CD4-positive, CD25-positive, alpha-beta regulatory T cell (primary cell): ENCODE measurements around the gene PRTG. TPM values are rescaled to one million over a fixed set of nuclear protein-coding genes. Genes with fewer than 3 reads are reported as not detected.

ENCODE experiments used
- ATAC-seq, 2 donors: fragments of 150-1000 bp; cut with Tn5 transposase; one replicate each; pipeline ENCODE4 v1.10.0; 2021; ENCODE audit warnings: low read depth in 2 of 2, moderate number of reproducible peaks in 2 of 2, moderate library complexity in 1 of 2
- DNase-seq, 3 donors: peaks; one replicate each; pipeline versions ENCODE4 v3.0.0 to v3.0.0-alpha.2; 2012 to 2022; ENCODE audit warnings: mixed read lengths in 1 of 3
- H3K27ac ChIP-seq: one replicate; pipeline ENCODE4 v1.7.0; 2013; ENCODE audit warnings: mild to moderate bottlenecking, low read length; ENCODE audit not compliant: insufficient read depth, poor library complexity, severe bottlenecking
- H3K27me3 ChIP-seq: one replicate; pipeline ENCODE4 v1.7.0; 2013; ENCODE audit warnings: low read length; ENCODE audit not compliant: control insufficient read depth, insufficient read depth
- H3K36me3 ChIP-seq: one replicate; pipeline ENCODE4 v1.7.0; 2013; ENCODE audit warnings: mild to moderate bottlenecking, low read length, moderate library complexity; ENCODE audit not compliant: control insufficient read depth, insufficient read depth
- H3K4me1 ChIP-seq: 2 replicates; pipeline ENCODE4 v1.7.0; 2013; ENCODE audit warnings: mild to moderate bottlenecking, low read length; ENCODE audit not compliant: insufficient read depth, control insufficient read depth, poor library complexity, severe bottlenecking
- H3K4me3 ChIP-seq: one replicate; pipeline ENCODE4 v1.7.0; 2013; ENCODE audit warnings: low read depth, mild to moderate bottlenecking, low read length, moderate library complexity
- H3K9me3 ChIP-seq, 2 experiments: 1 replicate in 1 of 2; 2 replicates in 1 of 2; pipeline ENCODE4 v1.7.0; 2013; ENCODE audit warnings: low read length in 2 of 2, mild to moderate bottlenecking in 1 of 2, moderate library complexity in 1 of 2; ENCODE audit not compliant: control insufficient read depth in 2 of 2
- H3K27ac Mint-ChIP-seq, 3 donors: one replicate each; pipeline ENCODE4 v1.8.0; 2020 to 2022; ENCODE audit warnings: mild to moderate bottlenecking in 3 of 3, mixed read lengths in 3 of 3, moderate library complexity in 2 of 3
- H3K27me3 Mint-ChIP-seq: one replicate; pipeline ENCODE4 v1.8.0; 2022; ENCODE audit warnings: mild to moderate bottlenecking, mixed read lengths
- H3K36me3 Mint-ChIP-seq: one replicate; pipeline ENCODE4 v1.8.0; 2020; ENCODE audit warnings: mixed read lengths
- H3K4me1 Mint-ChIP-seq, 4 donors: one replicate each; pipeline ENCODE4 v1.8.0; 2020 to 2022; ENCODE audit warnings: mixed read lengths in 4 of 4, mild to moderate bottlenecking in 1 of 4
- H3K4me3 Mint-ChIP-seq, 4 donors: one replicate each; pipeline ENCODE4 v1.8.0; 2020 to 2022; ENCODE audit warnings: mild to moderate bottlenecking in 4 of 4, mixed read lengths in 4 of 4, moderate library complexity in 3 of 4
- H3K9me3 Mint-ChIP-seq, 7 donors: one replicate each; pipeline ENCODE4 v1.8.0; 2020 to 2022; ENCODE audit warnings: mixed read lengths in 7 of 7, mild to moderate bottlenecking in 3 of 7, moderate library complexity in 2 of 7
- polyA plus RNA-seq, 4 donors: library from polyadenylated mRNA; unstranded; fragments of 300-500 nt; fragmentation: Illumina TruSeq; gene quantifications; one replicate each; pipeline ENCODE4 v1.2.3, GENCODE V29; 2021
- total RNA-seq: library from RNA; stranded (reverse); gene quantifications from one replicate; pipeline ENCODE4 v1.2.3, GENCODE V29; 2022

PRTG gene
- total and polyA plus RNA-seq, 5 donors from 2014 or later: not detected

DNA sequence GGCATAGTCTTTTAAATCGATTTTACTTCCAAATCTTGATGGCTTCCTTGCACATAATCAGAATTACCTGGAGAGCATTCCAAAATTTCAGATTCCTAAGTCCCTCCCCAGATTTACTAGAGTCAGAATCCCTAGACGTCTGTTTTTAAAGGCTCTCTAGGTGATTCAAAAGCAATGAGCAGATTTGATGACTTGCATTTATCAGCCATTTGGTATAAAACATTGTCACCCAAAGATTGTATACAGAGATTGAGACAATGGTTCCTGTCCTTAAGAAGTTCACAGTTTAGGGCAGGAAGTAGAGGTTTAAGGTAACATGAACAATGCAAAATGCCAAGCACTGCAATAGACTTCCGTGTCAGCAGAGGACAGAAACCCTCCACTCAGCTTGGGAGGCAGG lies 152.2 kb downstream of the PRTG start:
- H3K9me3 ChIP-seq: peaks cover 0 to 3% of the 10 kb centered on the region in 2 experiments
- no peaks in the 10 kb centered on the region for H3K36me3 ChIP-seq
- no peak for ATAC-seq
- H3K27ac ChIP-seq: no peak overlapping the region
- no peak overlapping the region for H3K27ac Mint-ChIP-seq
- H3K4me1 ChIP-seq: peaks cover 7% of the 10 kb centered on the region
- peaks cover 20% of the 10 kb centered on the region for H3K27me3 ChIP-seq
- peaks cover 0 to 3% (median 0%) of the 10 kb centered on the region in 4 donors for H3K4me1 Mint-ChIP-seq
- H3K4me3 ChIP-seq: no peak overlapping the region
- H3K9me3 Mint-ChIP-seq: peaks cover 0 to 12% (median 0%) of the 10 kb centered on the region in 7 donors
- H3K36me3 Mint-ChIP-seq: no peaks in the 10 kb centered on the region
- peak overlapping the region in 2 of 4 donors; percentile 36 to 42 for H3K4me3 Mint-ChIP-seq
- peak in 1 of 3 donors; percentile 20 for DNase-seq
- peaks cover 43% of the 10 kb centered on the region for H3K27me3 Mint-ChIP-seq

DNA sequence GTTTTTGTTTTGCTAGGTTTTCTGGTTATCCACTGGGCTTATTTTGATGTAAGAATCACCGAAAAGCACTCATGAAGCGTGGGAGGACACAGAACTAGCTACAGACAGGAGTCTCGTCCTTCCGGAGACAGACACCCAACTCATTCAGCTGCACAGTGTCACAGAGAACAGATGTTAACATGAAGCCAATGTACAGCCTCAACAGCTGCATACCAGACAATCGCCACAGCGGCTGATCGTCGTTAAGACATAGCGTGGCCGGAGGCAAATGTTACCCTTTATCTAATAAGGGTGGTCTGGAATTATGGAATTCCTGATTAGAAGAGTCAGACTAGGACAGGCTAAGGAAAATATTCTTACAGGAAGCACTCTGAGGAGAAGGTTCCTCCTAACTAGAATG lies 153.7 kb downstream of the PRTG start:
- no peak for ATAC-seq
- Mint-ChIP-seq H3K4me1 (peaks cover 0 to 3% (median 0%) of the 10 kb centered on the region in 4 donors), H3K4me3 (peak overlapping the region; percentile 5 to 81 (median 80))

DNA sequence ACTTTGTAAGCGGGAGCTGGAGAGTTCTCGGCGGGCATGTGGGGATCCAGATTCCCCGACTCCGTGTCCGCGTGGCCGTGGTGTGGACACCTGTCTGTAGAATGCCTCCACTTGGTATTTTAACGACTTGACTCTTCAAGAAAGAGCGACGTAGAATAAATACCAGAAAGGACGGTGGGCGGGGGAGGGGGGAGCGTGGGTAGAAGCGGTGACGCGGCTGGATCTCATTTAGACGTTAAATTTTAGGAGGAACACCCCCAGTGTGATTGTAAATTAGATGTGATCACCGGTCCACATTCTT lies 154.2 kb downstream of the PRTG start:
- Mint-ChIP-seq H3K27me3 (peaks cover 31% of the 10 kb centered on the region), H3K36me3 (no peaks in the 10 kb centered on the region), H3K9me3 (peaks cover 0 to 10% (median 0%) of the 10 kb centered on the region in 7 donors), H3K4me3 (peak overlapping the region in 3 of 4 donors; percentile 78 to 81 (median 81)), H3K27ac (no peak overlapping the region), H3K4me1 (peaks cover 0 to 3% (median 0%) of the 10 kb centered on the region in 4 donors)
- no peak for DNase-seq
- Histone ChIP-seq H3K9me3 (peaks cover 0 to 3% of the 10 kb centered on the region in 2 experiments), H3K36me3 (no peaks in the 10 kb centered on the region), H3K27ac (no peak overlapping the region), H3K4me3 (no peak overlapping the region), H3K27me3 (peaks cover 34% of the 10 kb centered on the region), H3K4me1 (peaks cover 7% of the 10 kb centered on the region)
- no peak for ATAC-seq

More for the DNA sequence above, 153.7 kb downstream of the PRTG start:
- H3K27me3 ChIP-seq: peaks cover 31% of the 10 kb centered on the region
- H3K9me3 Mint-ChIP-seq: peaks cover 0 to 10% (median 0%) of the 10 kb centered on the region in 7 donors
- H3K36me3 ChIP-seq: no peaks in the 10 kb centered on the region
- no peak overlapping the region for H3K4me3 ChIP-seq
- H3K27me3 Mint-ChIP-seq: peaks cover 32% of the 10 kb centered on the region
- peaks cover 7% of the 10 kb centered on the region for H3K4me1 ChIP-seq
- no peaks in the 10 kb centered on the region for H3K36me3 Mint-ChIP-seq
- H3K9me3 ChIP-seq: peaks cover 0 to 3% of the 10 kb centered on the region in 2 experiments
- no peak overlapping the region for H3K27ac Mint-ChIP-seq
- H3K27ac ChIP-seq: no peak overlapping the region
- no peak for DNase-seq

DNA sequence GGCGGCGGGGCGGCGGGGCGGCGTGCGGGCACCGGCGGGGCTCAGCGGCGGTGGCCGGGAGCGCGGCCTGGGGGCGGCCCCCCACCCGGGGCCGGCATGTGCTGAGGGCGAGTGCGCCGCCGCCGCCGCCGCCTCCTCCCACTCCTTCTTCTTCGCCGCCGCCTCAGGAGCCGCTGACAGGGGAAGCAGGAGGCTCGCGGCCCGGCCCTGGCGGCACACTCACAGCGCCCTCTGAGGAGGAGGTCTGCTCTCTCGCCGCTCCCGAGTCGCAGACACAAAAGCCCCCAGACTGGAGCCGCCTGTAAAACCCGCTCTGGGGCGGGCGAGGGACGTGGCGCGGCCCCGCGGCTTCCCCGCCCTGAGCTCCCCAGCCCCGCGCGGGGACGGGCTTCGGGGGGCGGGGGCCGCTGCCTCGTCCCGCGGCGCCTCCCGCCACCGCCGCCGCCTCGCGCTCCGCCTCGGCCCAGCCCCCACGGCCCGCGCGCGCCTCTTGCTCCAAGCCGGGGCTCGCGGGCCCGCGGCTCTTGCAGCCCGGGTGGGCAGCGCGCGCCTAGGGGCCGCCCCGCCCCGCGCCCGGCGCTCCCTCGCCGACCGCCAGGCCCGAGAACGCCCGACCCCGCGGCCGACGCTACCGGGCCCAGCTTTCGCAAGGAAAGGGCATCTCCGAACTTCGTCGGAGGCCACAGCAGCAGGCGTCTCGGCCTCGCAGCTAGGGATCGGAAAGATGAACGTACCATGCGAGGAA lies 154.7 kb downstream of the PRTG start, which contains the start of gene PYGO1:
PYGO1 (minus strand) TSS at position 276 of the 745 bp plus-strand sequence. CDS start 462 bp downstream, outside the sequence.
- Histone ChIP-seq H3K27me3 (peaks cover 34% of the 10 kb centered on the region), H3K27ac (no peak within 1 kb of the TSS), H3K9me3 (peaks cover 0 to 3% of the 10 kb centered on the region in 2 experiments), H3K4me3 (no peak within 1 kb of the TSS), H3K36me3 (no peaks in the 10 kb centered on the region), H3K4me1 (peaks cover 7% of the 10 kb centered on the region)
- Mint-ChIP-seq H3K4me3 (peak within 1 kb of the TSS; percentile 5 to 81 (median 80)), H3K36me3 (no peaks in the 10 kb centered on the region), H3K9me3 (peaks cover 0 to 10% (median 0%) of the 10 kb centered on the region in 7 donors), H3K4me1 (peaks cover 0 to 3% (median 0%) of the 10 kb centered on the region in 4 donors), H3K27ac (no peak within 1 kb of the TSS), H3K27me3 (peaks cover 36% of the 10 kb centered on the region)
- peak in 2 of 3 donors; percentile 6 to 36 for DNase-seq
- peak; percentile 37 to 58 for ATAC-seq

DNA sequence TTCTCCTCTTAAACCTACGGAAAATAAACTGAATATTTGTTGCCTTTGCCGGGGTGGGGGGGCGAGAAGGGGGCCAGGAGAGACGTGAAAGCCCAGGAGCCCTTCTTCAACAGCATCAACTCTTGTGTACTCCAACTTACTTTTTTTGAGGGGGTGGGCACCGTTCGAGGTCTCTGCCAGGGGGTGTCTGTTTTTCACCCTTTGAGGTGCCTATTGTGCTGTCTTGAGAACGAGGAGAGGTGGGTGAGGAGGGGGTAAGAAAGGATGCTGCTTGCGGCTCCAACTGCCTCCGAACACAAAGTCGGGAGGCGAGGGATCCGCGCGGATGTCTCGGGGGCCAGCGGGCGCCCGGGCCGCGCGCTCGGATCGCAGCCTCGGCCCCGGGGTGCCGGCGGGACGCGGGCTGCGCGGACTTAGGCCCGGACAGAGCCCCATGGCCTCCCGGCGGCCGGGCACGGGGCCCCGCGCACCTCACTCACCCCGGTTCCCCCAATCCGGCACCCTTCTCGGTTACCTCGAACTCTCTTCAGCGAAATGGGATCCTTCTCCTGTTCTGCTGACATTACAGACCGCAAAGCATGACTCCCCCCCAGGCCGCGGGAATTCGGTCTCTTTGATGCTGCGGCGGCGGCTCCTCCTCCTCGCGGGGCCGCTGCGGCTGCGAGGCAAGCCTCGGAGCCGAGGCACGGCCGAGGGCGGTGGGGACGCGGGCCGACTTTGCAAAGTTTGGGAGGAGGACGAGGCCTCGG lies 155.5 kb downstream of the PRTG start:
- H3K27me3 ChIP-seq: peaks cover 34% of the 10 kb centered on the region
- H3K9me3 ChIP-seq: peaks cover 0 to 3% of the 10 kb centered on the region in 2 experiments
- no peak overlapping the region for H3K27ac ChIP-seq
- H3K4me3 Mint-ChIP-seq: no peak overlapping the region
- ATAC-seq: peak in 1 of 2 donors; percentile 8
- no peak overlapping the region for H3K4me3 ChIP-seq
- H3K36me3 ChIP-seq: no peaks in the 10 kb centered on the region
- H3K4me1 Mint-ChIP-seq: peaks cover 0 to 3% (median 0%) of the 10 kb centered on the region in 4 donors
- peak in 2 of 3 donors; percentile 6 to 10 for DNase-seq
- peaks cover 0 to 6% (median 0%) of the 10 kb centered on the region in 7 donors for H3K9me3 Mint-ChIP-seq
- no peaks in the 10 kb centered on the region for H3K36me3 Mint-ChIP-seq
- no peak overlapping the region for H3K27ac Mint-ChIP-seq
- H3K27me3 Mint-ChIP-seq: peaks cover 43% of the 10 kb centered on the region
- H3K4me1 ChIP-seq: peaks cover 7% of the 10 kb centered on the region

DNA sequence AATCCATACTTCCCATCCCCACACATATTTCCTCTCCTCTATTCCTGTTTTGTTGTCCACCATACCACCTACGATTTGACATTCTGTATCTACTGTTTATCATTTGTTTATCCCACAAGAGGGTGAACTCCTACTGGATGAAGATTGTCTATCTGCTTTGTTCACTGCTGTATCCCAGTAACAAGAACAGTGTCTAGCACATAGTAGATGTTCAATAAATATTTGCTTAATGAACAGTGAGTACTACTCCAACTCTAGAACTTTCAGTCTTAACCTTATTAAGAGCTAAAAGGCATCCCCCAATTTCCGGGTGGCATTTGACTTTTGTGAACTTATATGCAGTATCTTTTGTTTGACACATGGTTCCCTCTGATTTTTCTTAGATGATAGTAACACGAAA lies 156.1 kb downstream of the PRTG start:
- Histone ChIP-seq H3K27me3 (peaks cover 36% of the 10 kb centered on the region), H3K4me1 (peaks cover 7% of the 10 kb centered on the region), H3K4me3 (no peak overlapping the region), H3K27ac (no peak overlapping the region), H3K36me3 (no peaks in the 10 kb centered on the region), H3K9me3 (peaks cover 0 to 3% of the 10 kb centered on the region in 2 experiments)
- peak in 1 of 3 donors; percentile 0 for DNase-seq
- ATAC-seq: no peak
- Mint-ChIP-seq H3K36me3 (no peaks in the 10 kb centered on the region), H3K4me3 (no peak overlapping the region), H3K9me3 (peaks cover 0 to 4% (median 0%) of the 10 kb centered on the region in 7 donors), H3K27ac (no peak overlapping the region), H3K4me1 (peaks cover 0 to 3% (median 0%) of the 10 kb centered on the region in 4 donors), H3K27me3 (peaks cover 44% of the 10 kb centered on the region)

DNA sequence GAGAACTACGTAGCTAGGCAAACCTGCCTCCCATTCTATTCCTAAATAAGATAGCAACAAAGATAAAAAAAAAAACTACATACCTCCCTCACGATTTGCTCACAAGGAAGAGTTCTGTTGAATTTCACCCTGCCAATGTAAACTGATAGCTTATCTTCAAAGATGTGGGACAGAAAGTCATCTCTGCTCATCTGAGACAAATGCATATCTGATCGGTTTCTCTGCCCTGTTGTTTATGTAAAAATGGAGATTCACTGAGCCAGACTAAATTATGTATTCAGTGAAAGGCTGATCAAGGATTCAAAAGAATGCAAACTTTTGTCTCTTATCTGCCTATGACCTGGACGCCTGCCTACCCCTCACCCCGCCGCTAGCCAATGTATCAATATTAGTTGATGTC lies 166.0 kb downstream of the PRTG start:
- no peaks in the 10 kb centered on the region for H3K4me1 ChIP-seq
- ATAC-seq (no peak), DNase-seq (no peak)
- H3K9me3 ChIP-seq: no peaks in the 10 kb centered on the region
- H3K27me3 Mint-ChIP-seq: peaks cover 40% of the 10 kb centered on the region
- H3K27ac Mint-ChIP-seq: no peak overlapping the region
- no peaks in the 10 kb centered on the region for H3K36me3 ChIP-seq
- H3K36me3 Mint-ChIP-seq: no peaks in the 10 kb centered on the region
- peaks cover 14% of the 10 kb centered on the region for H3K27me3 ChIP-seq
- peaks cover 0 to 1% (median 0%) of the 10 kb centered on the region in 7 donors for H3K9me3 Mint-ChIP-seq
- H3K4me3 Mint-ChIP-seq: no peak overlapping the region
- no peaks in the 10 kb centered on the region for H3K4me1 Mint-ChIP-seq
- H3K4me3 ChIP-seq: no peak overlapping the region
- H3K27ac ChIP-seq: no peak overlapping the region
